ENCODE data around the gene CHCHD3. TPM values are rescaled to one million over a fixed set of nuclear protein-coding genes. Genes with fewer than 3 reads are reported as not detected.

The CHCHD3 gene
- total and polyA plus RNA-seq, 3 experiments from 2014 or later: 59.1 to 87.6 (median 86.9) TPM

GRCh38 chr7:132783824-132784223 lies 298.1 kb downstream of the CHCHD3 start:
- Mint-ChIP-seq H3K36me3 (peaks cover 8 to 35% (median 23%) of the 10 kb centered on the region in 3 donors), H3K4me1 (peaks cover under 1 to 1% (median under 1%) of the 10 kb centered on the region in 3 donors), H3K9me3 (no peaks in the 10 kb centered on the region), H3K27me3 (no peaks in the 10 kb centered on the region), H3K4me3 (no peak overlapping the region), H3K27ac (no peak overlapping the region)
- ChIA-PET CTCF (no interaction called here), POLR2A (interaction anchor here (0.5 to 0.6 kb wide), 2 partner anchors 107 to 179 kb away, joined by 4 to 5 read pairs; no protein-coding TSS in a partner anchor)
- Histone ChIP-seq H3K27ac (ENCODE audit: low read depth, low read length) (no peak overlapping the region), H3K4me1 (ENCODE audit: insufficient read depth, low read length) (no peaks in the 10 kb centered on the region), H3K4me3 (ENCODE audit: low read length) (no peak overlapping the region), H3K9me3 (ENCODE audit: low read length) (no peaks in the 10 kb centered on the region), H3K27me3 (ENCODE audit: insufficient read depth, low read length, poor library complexity, severe bottlenecking) (no peaks in the 10 kb centered on the region), H3K36me3 (ENCODE audit: insufficient read depth, low read length) (peaks cover 8% of the 10 kb centered on the region)
- no peak for DNase-seq

DNA sequence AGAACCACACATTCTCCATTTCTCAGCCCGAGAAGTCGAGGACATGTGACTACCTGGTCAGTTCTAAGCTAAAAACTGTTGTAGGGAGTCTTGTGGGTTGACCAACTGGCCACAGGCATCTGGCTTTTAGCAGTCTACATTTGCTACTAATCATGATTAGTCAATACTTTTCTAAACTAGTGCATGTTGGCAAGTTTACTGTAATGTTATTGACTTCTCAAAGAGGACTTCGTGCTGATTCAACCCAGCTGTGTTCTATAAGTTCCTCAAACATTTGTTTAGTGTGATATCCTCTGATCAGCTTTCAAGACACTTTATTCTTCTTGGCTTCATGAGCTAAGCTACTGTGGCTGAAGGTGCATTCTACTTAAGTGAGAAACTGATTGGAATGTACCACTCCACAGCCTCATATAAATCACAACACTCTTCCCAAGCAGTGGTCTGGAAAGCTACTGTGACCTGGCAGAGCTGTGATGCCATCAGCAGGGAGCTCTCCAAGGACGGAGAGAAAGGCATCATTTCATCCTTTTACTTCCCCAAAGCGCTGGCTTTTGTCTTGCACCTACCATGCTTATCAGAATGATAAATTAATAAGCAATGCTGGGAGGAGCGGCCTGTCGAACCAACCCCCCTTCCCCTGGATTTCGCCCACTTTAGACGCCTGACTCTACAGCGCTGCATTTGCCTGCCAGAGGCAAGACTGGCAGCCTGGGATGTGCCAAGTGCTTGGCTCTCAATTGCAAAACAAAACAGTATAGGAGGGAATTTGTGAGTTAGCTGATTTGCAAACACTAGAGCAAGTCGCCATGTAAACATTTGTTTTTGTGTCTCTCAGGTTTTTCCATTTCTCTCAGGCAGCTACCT lies 298.9 kb downstream of the CHCHD3 start:
- DNase-seq: no peak
- Histone ChIP-seq H3K27me3 (ENCODE audit: insufficient read depth, low read length, poor library complexity, severe bottlenecking) (no peaks in the 10 kb centered on the region), H3K9me3 (ENCODE audit: low read length) (no peaks in the 10 kb centered on the region), H3K27ac (ENCODE audit: low read depth, low read length) (no peak overlapping the region), H3K36me3 (ENCODE audit: insufficient read depth, low read length) (peaks cover 8% of the 10 kb centered on the region), H3K4me3 (ENCODE audit: low read length) (no peak overlapping the region), H3K4me1 (ENCODE audit: insufficient read depth, low read length) (no peaks in the 10 kb centered on the region)
- H3K27me3 Mint-ChIP-seq: peaks cover 0 to 6% of the 10 kb centered on the region in 2 donors
- ChIA-PET POLR2A (interaction anchor here (0.5 kb wide), 1 partner anchor 180 kb away, joined by 4 read pairs; no protein-coding TSS in a partner anchor), CTCF (interaction anchor here (1.0 kb wide), 1 partner anchor 9 kb away, joined by 3 read pairs; no protein-coding TSS in a partner anchor)
- peaks cover 0 to 4% (median 0%) of the 10 kb centered on the region in 5 donors for H3K9me3 Mint-ChIP-seq
- peaks cover 8 to 35% (median 23%) of the 10 kb centered on the region in 3 donors for H3K36me3 Mint-ChIP-seq
- no peak overlapping the region for H3K27ac Mint-ChIP-seq
- peaks cover 1 to 6% (median 5%) of the 10 kb centered on the region in 3 donors for H3K4me1 Mint-ChIP-seq
- no peak overlapping the region for H3K4me3 Mint-ChIP-seq

- no peak for DNase-seq
- ChIA-PET CTCF (no interaction called here), POLR2A (no interaction called here)
- Mint-ChIP-seq H3K9me3 (peaks cover 0 to 4% (median 0%) of the 10 kb centered on the region in 5 donors), H3K36me3 (peaks cover 16 to 26% (median 21%) of the 10 kb centered on the region in 3 donors), H3K4me3 (no peak overlapping the region), H3K27ac (no peak overlapping the region), H3K27me3 (peaks cover 10 to 22% of the 10 kb centered on the region in 2 donors), H3K4me1 (peaks cover 9 to 14% (median 13%) of the 10 kb centered on the region in 3 donors)
- Histone ChIP-seq H3K27ac (ENCODE audit: low read depth, low read length) (no peak overlapping the region), H3K9me3 (ENCODE audit: low read length) (no peaks in the 10 kb centered on the region), H3K4me1 (ENCODE audit: insufficient read depth, low read length) (no peaks in the 10 kb centered on the region), H3K27me3 (ENCODE audit: insufficient read depth, low read length, poor library complexity, severe bottlenecking) (no peaks in the 10 kb centered on the region), H3K36me3 (ENCODE audit: insufficient read depth, low read length) (peaks cover 8% of the 10 kb centered on the region), H3K4me3 (ENCODE audit: low read length) (no peak overlapping the region)
These were observed 301.1 kb downstream of the CHCHD3 start for GRCh38 chr7:132780822-132781221.

GRCh38 chr7:132779164-132779563 lies 302.7 kb downstream of the CHCHD3 start:
- no peaks in the 10 kb centered on the region for H3K27me3 ChIP-seq (ENCODE audit: insufficient read depth, low read length, poor library complexity, severe bottlenecking)
- peaks cover 10 to 24% of the 10 kb centered on the region in 2 donors for H3K27me3 Mint-ChIP-seq
- H3K36me3 Mint-ChIP-seq: peaks cover 8 to 11% (median 8%) of the 10 kb centered on the region in 3 donors
- peaks cover 8% of the 10 kb centered on the region for H3K36me3 ChIP-seq (ENCODE audit: insufficient read depth, low read length)
- POLR2A ChIA-PET: no interaction called here
- H3K4me3 ChIP-seq (ENCODE audit: low read length): no peak overlapping the region
- H3K9me3 Mint-ChIP-seq: peaks cover 0 to 4% (median 0%) of the 10 kb centered on the region in 5 donors
- H3K4me1 Mint-ChIP-seq: peaks cover 9 to 14% (median 13%) of the 10 kb centered on the region in 3 donors
- CTCF ChIA-PET: no interaction called here
- H3K9me3 ChIP-seq (ENCODE audit: low read length): no peaks in the 10 kb centered on the region
- no peak overlapping the region for H3K27ac Mint-ChIP-seq
- H3K4me3 Mint-ChIP-seq: no peak overlapping the region
- DNase-seq: no peak
- no peaks in the 10 kb centered on the region for H3K4me1 ChIP-seq (ENCODE audit: insufficient read depth, low read length)
- no peak overlapping the region for H3K27ac ChIP-seq (ENCODE audit: low read depth, low read length)

- Histone ChIP-seq H3K27ac (ENCODE audit: low read depth, low read length) (no peak overlapping the region), H3K4me3 (ENCODE audit: low read length) (no peak overlapping the region), H3K4me1 (ENCODE audit: insufficient read depth, low read length) (no peaks in the 10 kb centered on the region), H3K27me3 (ENCODE audit: insufficient read depth, low read length, poor library complexity, severe bottlenecking) (no peaks in the 10 kb centered on the region), H3K9me3 (ENCODE audit: low read length) (no peaks in the 10 kb centered on the region), H3K36me3 (ENCODE audit: insufficient read depth, low read length) (peaks cover 4% of the 10 kb centered on the region)
- H3K27me3 Mint-ChIP-seq: peaks cover 10 to 24% of the 10 kb centered on the region in 2 donors
- H3K36me3 Mint-ChIP-seq: peaks cover 6 to 8% (median 7%) of the 10 kb centered on the region in 3 donors
- H3K4me1 Mint-ChIP-seq: peaks cover 9 to 14% (median 13%) of the 10 kb centered on the region in 3 donors
- ChIA-PET CTCF (no interaction called here), POLR2A (no interaction called here)
- peaks cover 0 to 4% (median 0%) of the 10 kb centered on the region in 5 donors for H3K9me3 Mint-ChIP-seq
- no peak overlapping the region for H3K27ac Mint-ChIP-seq
- no peak for DNase-seq
- H3K4me3 Mint-ChIP-seq: no peak overlapping the region
These were observed 303.1 kb downstream of the CHCHD3 start for GRCh38 chr7:132778761-132779160.

DNA sequence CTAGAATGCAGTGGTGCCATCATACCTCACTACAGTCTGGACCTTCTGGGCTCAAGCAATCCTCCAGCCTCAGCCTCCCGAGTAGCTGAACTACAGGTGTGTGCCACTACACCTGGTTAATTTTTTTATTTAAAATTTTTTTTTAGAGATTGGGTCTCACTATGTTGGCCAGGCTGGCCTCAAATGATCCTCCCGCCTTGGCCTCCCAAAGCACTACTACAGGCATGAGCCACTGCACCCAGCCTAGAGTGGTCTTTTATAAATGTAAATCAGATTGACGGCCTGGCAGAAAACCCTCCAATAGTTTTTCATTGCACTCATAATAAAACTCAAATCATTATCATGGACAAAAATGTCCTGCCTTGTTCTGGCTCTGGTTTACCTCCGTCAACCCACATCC lies 303.9 kb downstream of the CHCHD3 start:
- POLR2A ChIA-PET: no interaction called here
- Histone ChIP-seq H3K27ac (ENCODE audit: low read depth, low read length) (no peak overlapping the region), H3K9me3 (ENCODE audit: low read length) (no peaks in the 10 kb centered on the region), H3K4me1 (ENCODE audit: insufficient read depth, low read length) (no peaks in the 10 kb centered on the region), H3K27me3 (ENCODE audit: insufficient read depth, low read length, poor library complexity, severe bottlenecking) (no peaks in the 10 kb centered on the region), H3K4me3 (ENCODE audit: low read length) (no peak overlapping the region), H3K36me3 (ENCODE audit: insufficient read depth, low read length) (no peaks in the 10 kb centered on the region)
- peaks cover 0 to 4% (median 0%) of the 10 kb centered on the region in 5 donors for H3K9me3 Mint-ChIP-seq
- no peak for DNase-seq
- peaks cover 9 to 14% (median 13%) of the 10 kb centered on the region in 3 donors for H3K4me1 Mint-ChIP-seq
- no peak overlapping the region for H3K27ac Mint-ChIP-seq
- peaks cover 3 to 8% (median 6%) of the 10 kb centered on the region in 3 donors for H3K36me3 Mint-ChIP-seq
- H3K4me3 Mint-ChIP-seq: peak overlapping the region in 2 of 7 donors; percentile 15 to 17
- CTCF ChIA-PET: no interaction called here
- H3K27me3 Mint-ChIP-seq: peaks cover 10 to 24% of the 10 kb centered on the region in 2 donors

- ChIA-PET CTCF (no interaction called here), POLR2A (no interaction called here)
- no peak for DNase-seq
These were observed 304.5 kb downstream of the CHCHD3 start for GRCh38 chr7:132777414-132777813.

DNA sequence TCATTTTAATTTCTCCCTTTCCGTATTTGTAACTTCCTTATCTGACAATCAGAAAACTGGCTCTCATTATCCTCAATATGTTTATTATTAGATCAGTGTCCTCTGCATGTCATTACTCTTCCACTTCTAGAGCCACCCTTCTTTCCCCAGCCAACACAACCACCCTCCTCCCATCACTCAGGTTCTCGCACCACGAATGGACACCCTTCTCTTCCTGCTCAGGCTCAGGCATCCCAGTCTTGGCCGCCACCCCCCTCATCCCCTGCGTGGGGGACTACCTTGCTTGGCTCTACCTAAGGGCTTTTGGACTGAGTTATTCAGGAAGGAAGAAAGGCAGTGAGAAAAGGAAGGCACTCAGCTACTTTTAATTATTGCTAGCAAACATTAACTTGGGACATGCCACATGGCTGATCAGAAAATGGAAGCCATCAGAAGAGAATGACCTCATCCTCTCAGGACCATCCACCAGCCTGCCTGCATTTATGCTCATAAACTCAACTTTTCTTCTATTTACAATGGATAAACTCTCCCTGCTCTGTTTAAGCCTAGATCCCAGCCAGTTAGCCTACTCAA lies 305.8 kb downstream of the CHCHD3 start:
- Histone ChIP-seq H3K36me3 (ENCODE audit: insufficient read depth, low read length) (no peaks in the 10 kb centered on the region), H3K27ac (ENCODE audit: low read depth, low read length) (no peak overlapping the region), H3K4me1 (ENCODE audit: insufficient read depth, low read length) (peaks cover 8% of the 10 kb centered on the region), H3K27me3 (ENCODE audit: insufficient read depth, low read length, poor library complexity, severe bottlenecking) (no peaks in the 10 kb centered on the region), H3K9me3 (ENCODE audit: low read length) (no peaks in the 10 kb centered on the region), H3K4me3 (ENCODE audit: low read length) (no peak overlapping the region)
- DNase-seq: no peak
- Mint-ChIP-seq H3K27ac (no peak overlapping the region), H3K4me1 (peaks cover 14 to 22% (median 21%) of the 10 kb centered on the region in 3 donors), H3K9me3 (peaks cover 0 to 4% (median 0%) of the 10 kb centered on the region in 5 donors), H3K4me3 (no peak overlapping the region), H3K36me3 (peaks cover 0 to 8% (median 0%) of the 10 kb centered on the region in 3 donors), H3K27me3 (peaks cover 10 to 24% of the 10 kb centered on the region in 2 donors)
- ChIA-PET POLR2A (no interaction called here), CTCF (no interaction called here)

More at GRCh38 chr7:132777414-132777813, 304.5 kb downstream of the CHCHD3 start:
- Mint-ChIP-seq H3K4me3 (peak overlapping the region in 4 of 7 donors; percentile 1 to 15 (median 4)), H3K27ac (no peak overlapping the region), H3K9me3 (peaks cover 0 to 4% (median 0%) of the 10 kb centered on the region in 5 donors), H3K27me3 (peaks cover 10 to 24% of the 10 kb centered on the region in 2 donors), H3K4me1 (peaks cover 9 to 14% (median 13%) of the 10 kb centered on the region in 3 donors), H3K36me3 (peaks cover 2 to 8% (median 6%) of the 10 kb centered on the region in 3 donors)
- no peaks in the 10 kb centered on the region for H3K27me3 ChIP-seq (ENCODE audit: insufficient read depth, low read length, poor library complexity, severe bottlenecking)
- H3K4me3 ChIP-seq (ENCODE audit: low read length): no peak overlapping the region
- H3K36me3 ChIP-seq (ENCODE audit: insufficient read depth, low read length): no peaks in the 10 kb centered on the region
- H3K9me3 ChIP-seq (ENCODE audit: low read length): no peaks in the 10 kb centered on the region
- H3K4me1 ChIP-seq (ENCODE audit: insufficient read depth, low read length): no peaks in the 10 kb centered on the region
- H3K27ac ChIP-seq (ENCODE audit: low read depth, low read length): no peak overlapping the region

Data from CD8-positive, alpha-beta memory T cell (primary cell).